Islet precursor cell (in vitro differentiated cells): ENCODE measurements around the gene AP1M1.
A peak's percentile ranks its signal among the peaks of the same experiment; 100 is the strongest.
"Not testable (repeated sequence)": the region's sequence is repeated elsewhere in the genome, so short reads cannot be mapped to it uniquely, and the experiment has no call there.

Source experiments
- DNase-seq: peaks from one replicate; pipeline ENCODE4 v3.0.0-alpha.2; 2018

AP1M1 gene

GRCh38 chr19:16197622-16198369, at the start of gene AP1M1:
Gene AP1M1 (plus strand): TSS chr19:16197911. CDS start chr19:16198027, 116 bp downstream.
- DNase-seq, result peak; percentile 98

GRCh38 chr19:16148443-16149229, 49.1 kb upstream of the AP1M1 start:
- DNase-seq, result no peak

- no peak for DNase-seq
These were observed 44.0 kb upstream of the AP1M1 start for GRCh38 chr19:16153582-16154336.

GRCh38 chr19:16154557-16154956, 43.2 kb upstream of the AP1M1 start:
- DNase-seq, result no peak

- no peak for DNase-seq
These were observed 42.6 kb upstream of the AP1M1 start for GRCh38 chr19:16155128-16155527.

- no peak for DNase-seq
These were observed 40.8 kb upstream of the AP1M1 start for GRCh38 chr19:16156904-16157303.

GRCh38 chr19:16157601-16158000, 40.1 kb upstream of the AP1M1 start:
- no peak for DNase-seq

GRCh38 chr19:16159655-16160054, 38.1 kb upstream of the AP1M1 start:
- DNase-seq, result no peak

- DNase-seq, result no peak
These were observed 37.2 kb upstream of the AP1M1 start for GRCh38 chr19:16160445-16160942.

GRCh38 chr19:16160943-16161560, 36.7 kb upstream of the AP1M1 start:
- peak; percentile 63 for DNase-seq

GRCh38 chr19:16161840-16162239, 35.9 kb upstream of the AP1M1 start:
- no peak for DNase-seq

- no peak for DNase-seq
These were observed 33.4 kb upstream of the AP1M1 start for GRCh38 chr19:16164222-16164890.

GRCh38 chr19:16166417-16166816, 31.3 kb upstream of the AP1M1 start:
- DNase-seq, result no peak

GRCh38 chr19:16167055-16167454, 30.7 kb upstream of the AP1M1 start:
- no peak for DNase-seq

- no peak for DNase-seq
These were observed 29.1 kb upstream of the AP1M1 start for GRCh38 chr19:16168465-16169081.

GRCh38 chr19:16170134-16170533, 27.6 kb upstream of the AP1M1 start:
- DNase-seq, result no peak

GRCh38 chr19:16175954-16176353, 21.8 kb upstream of the AP1M1 start:
- no peak for DNase-seq

- DNase-seq, result not testable (repeated sequence)
These were observed 18.8 kb upstream of the AP1M1 start for GRCh38 chr19:16178866-16179265.

GRCh38 chr19:16180611-16181010, 17.1 kb upstream of the AP1M1 start:
- peak; percentile 76 for DNase-seq

- DNase-seq, result no peak
These were observed 13.0 kb upstream of the AP1M1 start for GRCh38 chr19:16184665-16185122.

GRCh38 chr19:16185123-16185767, 12.5 kb upstream of the AP1M1 start, which contains the start of gene FAM32A:
Gene FAM32A (plus strand): TSS chr19:16185410. CDS start chr19:16185443, 33 bp downstream.
- peak; percentile 99 for DNase-seq
